Progenitor cell of endocrine pancreas (in vitro differentiated cells): ENCODE results near the gene NCAM2. TPM values are rescaled to one million over a fixed set of nuclear protein-coding genes. Genes with fewer than 3 reads are reported as not detected.

Experiments
- DNase-seq: peaks from one replicate; pipeline ENCODE4 v3.0.0; 2021; ENCODE audit warnings: low spot score; ENCODE audit not compliant: unreplicated experiment
- H3K27ac Mint-ChIP-seq: 2 replicates; pipeline ENCODE4 v1.8.0; 2021; ENCODE audit warnings: mild to moderate bottlenecking, moderate library complexity, mixed read lengths
- H3K27me3 Mint-ChIP-seq: 2 replicates; pipeline ENCODE4 v1.8.0; 2021; ENCODE audit warnings: mixed read lengths
- H3K36me3 Mint-ChIP-seq: 2 replicates; pipeline ENCODE4 v1.8.0; 2022; ENCODE audit warnings: mixed read lengths; ENCODE audit not compliant: insufficient read depth
- H3K4me1 Mint-ChIP-seq: 2 replicates; pipeline ENCODE4 v1.8.0; 2021; ENCODE audit warnings: low read depth, mixed read lengths
- H3K4me3 Mint-ChIP-seq: 2 replicates; pipeline ENCODE4 v1.8.0; 2021; ENCODE audit warnings: low read depth, mild to moderate bottlenecking, moderate library complexity, mixed read lengths
- H3K9me3 Mint-ChIP-seq: 2 replicates; pipeline ENCODE4 v1.8.0; 2021; ENCODE audit warnings: low read depth, mixed read lengths
- CTCF ChIP-seq: fragments of 200-600 bp; sonication (generic); IDR thresholded peaks from one replicate; pipeline ENCODE4 v1.5.0; 2021; ENCODE audit warnings: antibody characterized with exemption, mild to moderate bottlenecking; ENCODE audit not compliant: unreplicated experiment
- total RNA-seq: library from RNA; stranded (reverse); gene quantifications from 2 replicates; pipeline ENCODE4 v1.2.1, GENCODE V29; 2021

The NCAM2 gene
- total RNA-seq, 1 donor from 2014 or later = 0.60 TPM

GRCh38 chr21:21184771-21185528, 186.7 kb downstream of the NCAM2 start:
- no peak for TF ChIP-seq CTCF
- H3K27ac Mint-ChIP-seq = no peak overlapping the region
- no peak overlapping the region for H3K4me3 Mint-ChIP-seq
- no peaks in the 10 kb centered on the region for H3K9me3 Mint-ChIP-seq
- DNase-seq = no peak
- no peaks in the 10 kb centered on the region for H3K4me1 Mint-ChIP-seq
- H3K27me3 Mint-ChIP-seq = no peaks in the 10 kb centered on the region
- no peaks in the 10 kb centered on the region for H3K36me3 Mint-ChIP-seq

DNA sequence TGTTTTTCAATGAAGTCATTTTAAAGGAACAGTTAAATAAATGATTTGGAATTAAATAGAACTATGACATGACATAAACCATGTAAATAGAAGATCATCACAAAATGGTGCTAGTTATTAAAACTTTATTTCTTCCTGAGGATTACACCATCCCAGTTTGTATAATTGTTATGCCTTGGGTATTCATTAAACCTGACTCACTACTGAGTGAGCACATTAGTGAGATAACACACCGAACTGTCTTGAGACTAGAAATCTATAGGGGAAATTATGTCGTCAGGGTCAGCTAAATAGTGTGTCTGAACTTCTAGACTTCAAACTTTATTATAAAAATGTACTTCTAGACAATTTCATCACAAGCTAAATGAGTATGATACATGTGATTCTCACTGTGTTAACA, 189.4 kb downstream of the NCAM2 start:
- H3K9me3 Mint-ChIP-seq = no peaks in the 10 kb centered on the region
- no peak for DNase-seq
- no peak overlapping the region for H3K4me3 Mint-ChIP-seq
- no peak for TF ChIP-seq CTCF
- H3K4me1 Mint-ChIP-seq = no peaks in the 10 kb centered on the region
- H3K36me3 Mint-ChIP-seq = no peaks in the 10 kb centered on the region
- no peaks in the 10 kb centered on the region for H3K27me3 Mint-ChIP-seq
- no peak overlapping the region for H3K27ac Mint-ChIP-seq

- no peaks in the 10 kb centered on the region for H3K27me3 Mint-ChIP-seq
- H3K4me1 Mint-ChIP-seq = no peaks in the 10 kb centered on the region
- no peak overlapping the region for H3K27ac Mint-ChIP-seq
- no peak overlapping the region for H3K4me3 Mint-ChIP-seq
- DNase-seq = no peak
- no peaks in the 10 kb centered on the region for H3K36me3 Mint-ChIP-seq
- no peak for TF ChIP-seq CTCF
- no peaks in the 10 kb centered on the region for H3K9me3 Mint-ChIP-seq
Measured at GRCh38 chr21:21188513-21189195, 190.4 kb downstream of the NCAM2 start.

GRCh38 chr21:21195417-21195943, 197.3 kb downstream of the NCAM2 start:
- no peaks in the 10 kb centered on the region for H3K36me3 Mint-ChIP-seq

More at GRCh38 chr21:21195417-21195943, 197.3 kb downstream of the NCAM2 start:
- no peak overlapping the region for H3K27ac Mint-ChIP-seq
- DNase-seq = no peak
- no peak for TF ChIP-seq CTCF
- H3K9me3 Mint-ChIP-seq = no peaks in the 10 kb centered on the region
- no peak overlapping the region for H3K4me3 Mint-ChIP-seq
- no peaks in the 10 kb centered on the region for H3K27me3 Mint-ChIP-seq
- no peaks in the 10 kb centered on the region for H3K4me1 Mint-ChIP-seq
